K562 (cell line): Measurements from ENCODE around the gene NT5DC4. TPM values are rescaled to one million over a fixed set of nuclear protein-coding genes. Genes with fewer than 3 reads are reported as not detected.

Source experiments
- ATAC-seq: fragments of 200-7000 bp; cut with Tn5 transposase; 3 replicates; pipeline ENCODE4 v1.9.1; 2020; ENCODE audit warnings: moderate library complexity
- BruUV-seq: library from RNA; stranded (reverse); fragments of 400-500 nt; replicated peaks from 2 replicates; lab custom pipeline; 2021; lab: Mats Ljungman, UMichigan
- CTCF ChIA-PET: fragments of 300-600 bp; formaldehyde crosslinking; extraction: SDS; loops from one replicate; lab custom pipeline; 2021; ENCODE audit warnings: low intra/inter-chr PET ratio; lab: Yijun Ruan, JAX
- POLR2A ChIA-PET: fragments of 300-600, 350-650 bp; sonication (Branson Sonifier 250); formaldehyde crosslinking; extraction: SDS; loops from one replicate; lab custom pipeline; 2021; ENCODE audit warnings: antibody characterized with exemption, inconsistent platforms; lab: Yijun Ruan, JAX
- DNase-seq, 4 experiments: peaks; one replicate each; pipeline versions ENCODE4 v3.0.0 to v3.0.0-alpha.2; 2011 to 2018; ENCODE audit warnings: low spot score in 3 of 4, mixed read lengths in 3 of 4; ENCODE audit errors: extremely low read depth in 1 of 4
- FAIRE-seq: peaks from 2 replicates; lab custom pipeline; 2011; peaks lifted over from hg19 to GRCh38; lab: Jason Lieb, UNC
- H2AFZ ChIP-seq: 2 replicates; pipeline ENCODE4 v1.6.0; 2011; ENCODE audit warnings: low read depth, low read length, control low read depth, inconsistent platforms
- H3K27ac ChIP-seq: fragments of 200-600 bp; 3 replicates; pipeline ENCODE4 v1.8.0; 2011; ENCODE audit warnings: low read depth, mild to moderate bottlenecking, control low read depth, inconsistent platforms, low read length, moderate library complexity, mixed read lengths; ENCODE audit errors: extremely low read depth
- H3K27me3 ChIP-seq, 2 experiments: fragments of 300-600 bp in 1 of 2; 2 replicates in 1 of 2; 3 replicates in 1 of 2; pipeline versions ENCODE4 v1.6.0 to v1.8.0; 2011; ENCODE audit warnings: inconsistent platforms in 2 of 2, low read length in 2 of 2, mild to moderate bottlenecking in 1 of 2, mixed read lengths in 1 of 2, moderate library complexity in 1 of 2; ENCODE audit not compliant: control insufficient read depth in 2 of 2, insufficient read depth in 2 of 2
- H3K36me3 ChIP-seq: fragments of 300-600 bp; 3 replicates; pipeline ENCODE4 v1.8.0; 2011; ENCODE audit warnings: mild to moderate bottlenecking, low read length, inconsistent platforms; ENCODE audit not compliant: control insufficient read depth, insufficient read depth
- H3K4me1 ChIP-seq, 2 experiments: fragments of 200-600 bp in 1 of 2; replicated peaks in 1 of 2; 2 replicates in 1 of 2; 3 replicates in 1 of 2; pipeline versions ENCODE4 v1.5.1 to v1.8.0; 2011; ENCODE audit warnings: inconsistent platforms in 2 of 2, low read length in 2 of 2, mild to moderate bottlenecking in 1 of 2, mixed read lengths in 1 of 2, moderate library complexity in 1 of 2; ENCODE audit not compliant: control insufficient read depth in 2 of 2, insufficient read depth in 2 of 2
- H3K4me2 ChIP-seq: 2 replicates; pipeline ENCODE4 v1.6.1; 2011; ENCODE audit warnings: low read length, control low read depth, inconsistent platforms, mixed read lengths; ENCODE audit not compliant: insufficient read depth
- H3K4me3 ChIP-seq: fragments of 200-600 bp; sonication (generic), shearing (Covaris generic); 2 replicates; pipeline ENCODE4 v1.5.1; 2016; ENCODE audit warnings: control low read depth, inconsistent platforms
- H3K79me2 ChIP-seq: fragments of 200-600 bp; 3 replicates; pipeline ENCODE4 v1.8.0; 2011; ENCODE audit warnings: low read length, inconsistent platforms; ENCODE audit not compliant: control insufficient read depth, insufficient read depth
- H3K9ac ChIP-seq, 2 experiments: 2 replicates each; pipeline versions ENCODE4 v1.6.0 to v1.6.1; 2011; ENCODE audit warnings: low read depth in 2 of 2, low read length in 2 of 2, control low read depth in 1 of 2, inconsistent platforms in 1 of 2, mild to moderate bottlenecking in 1 of 2, mixed read lengths in 1 of 2; ENCODE audit not compliant: insufficient read depth in 1 of 2
- H3K9me1 ChIP-seq: one replicate; pipeline ENCODE4 v1.6.0; 2011; ENCODE audit warnings: inconsistent platforms, mild to moderate bottlenecking, low read length, moderate library complexity; ENCODE audit not compliant: control insufficient read depth, insufficient read depth
- H3K9me3 ChIP-seq: replicated peaks from 2 replicates; pipeline ENCODE4 v1.5.1; 2011; ENCODE audit warnings: low read depth, low read length, inconsistent platforms; ENCODE audit not compliant: control insufficient read depth, insufficient read depth
- H4K20me1 ChIP-seq: replicated peaks from 2 replicates; pipeline ENCODE4 v1.6.1; 2011; ENCODE audit warnings: low read length, inconsistent platforms, mixed read lengths; ENCODE audit not compliant: control insufficient read depth, insufficient read depth
- CREB3 ChIP-seq: fragments of 450-650 bp; conservative IDR thresholded peaks from 2 replicates; pipeline ENCODE4 v1.6.1; 2016; ENCODE audit warnings: missing genetic modification characterization, low read depth, mild to moderate bottlenecking, missing compliant biosample characterization, moderate library complexity
- GTF3C2 ChIP-seq: IDR thresholded peaks from 3 replicates; pipeline ENCODE4 v1.6.1; 2011; ENCODE audit warnings: borderline replicate concordance, mild to moderate bottlenecking, moderate library complexity; ENCODE audit not compliant: insufficient read length; ENCODE audit errors: extremely low read depth
- HDAC2 ChIP-seq: fragments of 450-650 bp; IDR thresholded peaks from 2 replicates; pipeline ENCODE4 v1.6.1; 2016; ENCODE audit warnings: mild to moderate bottlenecking
- HDAC8 ChIP-seq: fragments of 450-650 bp; IDR thresholded peaks from 2 replicates; pipeline ENCODE4 v1.6.1; 2016; ENCODE audit warnings: mild to moderate bottlenecking, missing genetic modification characterization, moderate library complexity, missing compliant biosample characterization
- HES1 ChIP-seq: fragments of 450-650 bp; IDR thresholded peaks from 2 replicates; pipeline ENCODE4 v1.6.1; 2016; ENCODE audit warnings: low read depth, mild to moderate bottlenecking, moderate library complexity
- HSF4 ChIP-seq: fragments of 250-450 bp; sonication (Bioruptor Pico); IDR thresholded peaks from 2 replicates; pipeline ENCODE4 v2.1.2; 2022; ENCODE audit warnings: mild to moderate bottlenecking, moderate library complexity, borderline replicate concordance
- JUNB ChIP-seq: fragments of 450-650 bp; formaldehyde crosslinking; conservative IDR thresholded peaks from 2 replicates; pipeline ENCODE4 v1.4.0; 2020; ENCODE audit warnings: mild to moderate bottlenecking
- NR4A1 ChIP-seq, 2 experiments: fragments of 250-450 bp in 1 of 2; fragments of 450-650 bp in 1 of 2; sonication (Bioruptor Pico) in 1 of 2; IDR thresholded peaks; 2 replicates each; pipeline versions ENCODE4 v1.4.0 to v1.6.1; 2016 to 2020; ENCODE audit warnings: mild to moderate bottlenecking in 2 of 2, missing compliant biosample characterization in 1 of 2, missing genetic modification characterization in 1 of 2, moderate library complexity in 1 of 2
- RBM39 ChIP-seq: fragments of 200-400 bp; formaldehyde crosslinking; optimal IDR thresholded peaks from 2 replicates; pipeline ENCODE3; 2018; ENCODE audit warnings: low read depth, low read length
- TBP ChIP-seq: optimal IDR thresholded peaks from 2 replicates; pipeline ENCODE3; 2011; ENCODE audit warnings: low read depth, low read length, improper control_type of control experiment
- ZNF561 ChIP-seq: fragments of 450-650 bp; formaldehyde crosslinking; conservative IDR thresholded peaks from 2 replicates; pipeline ENCODE4 v1.4.0; 2020; ENCODE audit warnings: mild to moderate bottlenecking, moderate library complexity
- ZSCAN32 ChIP-seq: fragments of 450-650 bp; formaldehyde crosslinking; IDR thresholded peaks from 2 replicates; pipeline ENCODE4 v1.4.0; 2020; ENCODE audit warnings: mild to moderate bottlenecking, moderate library complexity
- whole genome bisulfite sequencing: fragments of 100-300 bp; shearing (Covaris generic); methylation state at CpG from one replicate; pipeline ENCODE4 v1.1.6; 2016; ENCODE audit warnings: low coverage, mixed read lengths; ENCODE audit not compliant: insufficient coverage; ENCODE audit errors: missing lambda C conversion rate; 5-methylcytosine and 5-hydroxymethylcytosine counted together
- in situ Hi-C: fragments of 300-500 bp; cut with MboI; formaldehyde crosslinking; loops from 4 replicates; pipeline ENCODE4 v1.15.0; 2018; ENCODE audit warnings: inconsistent platforms, mixed read lengths
- intact Hi-C: fragments of 100-400 bp; cut with micrococcal nuclease; formaldehyde crosslinking; loops from 2 replicates; pipeline ENCODE4 v1.14.2; 2022
- polyA plus RNA-seq, 8 experiments: library from polyadenylated mRNA; depleted of rRNA in 4 of 8; stranded (reverse) in 5 of 8; unstranded in 3 of 8; fragments of >200 nt; fragmentation: Nextera tagmentation in 2 of 8; fragmentation: Illumina TruSeq in 1 of 8; extraction: Ambion mirVana in 2 of 8; extraction: Trizol in 1 of 8; gene quantifications; 2 replicates each; pipeline versions ENCODE4 v1.2.1 to v1.2.3, GENCODE V29; 2011 to 2014; ENCODE audit warnings: inconsistent platforms in 1 of 8, missing spikeins in 1 of 8
- total RNA-seq, 7 experiments: library from RNA; depleted of rRNA in 6 of 7; stranded (reverse); fragments of >200 nt in 6 of 7; fragmentation: Illumina TruSeq in 2 of 7; extraction: Trizol in 2 of 7; gene quantifications; 2 replicates each; pipeline versions ENCODE4 v1.2.1 to v1.2.3, GENCODE V29; 2011 to 2021; ENCODE audit warnings: low replicate concordance in 1 of 7

NT5DC4 gene
- total and polyA plus RNA-seq, 9 of the 15 experiments (the other 6 are each of a cell fraction or from before 2014, with no cell fraction given), result 0.44 to 6.9 (median 2.5) TPM

GRCh38 chr2:112726487-112727190, 5.8 kb downstream of the NT5DC4 start (continued):
- TF ChIP-seq GTF3C2 (no peak), RBM39 (peak; percentile 81), HDAC8 (tag) (no peak)

GRCh38 chr2:112727276-112728028, 6.6 kb downstream of the NT5DC4 start:
- POLR2A ChIA-PET, result interaction anchor here (0.5 to 4.6 kb wide), 7 partner anchors 10 to 265 kb away, joined by 3 to 35 read pairs (median 4); partner anchors contain the start of genes CKAP2L and SLC20A1
- intact Hi-C loops, result loop anchor here (2.0 to 10.0 kb wide), 3 partner anchors 37 to 243 kb away; partner anchors contain the start of gene TTL
- CTCF ChIA-PET, result interaction anchor here (0.6 to 5.2 kb wide), 8 partner anchors 96 to 247 kb away, joined by 3 to 67 read pairs (median 6); partner anchors contain the start of gene CHCHD5
- TF ChIP-seq ZSCAN32 (CRISPR knock-in tag), result no peak
- TF ChIP-seq JUNB, result no peak
- TF ChIP-seq HSF4 (CRISPR knock-in tag), result no peak
- no peak for TF ChIP-seq CREB3 (tag)
- TF ChIP-seq TBP, result no peak
- 0 out of 2 replicates have a peak, but pooled peaks have one; percentile 6 for TF ChIP-seq ZNF561
- no peak for TF ChIP-seq HDAC2
- no peak for TF ChIP-seq NR4A1 (CRISPR knock-in tag; IDR thresholded peaks at IDR 0.05)
- no peak for TF ChIP-seq NR4A1 (tag; IDR thresholded peaks at IDR 0.05)
- no peak for TF ChIP-seq HES1

More at GRCh38 chr2:112727276-112728028, 6.6 kb downstream of the NT5DC4 start:
- ATAC-seq (peak; percentile 27), DNase-seq (no peak), FAIRE-seq (no peak)
- Histone ChIP-seq H3K27ac (peak overlapping the region; percentile 47), H4K20me1 (no peaks in the 10 kb centered on the region), H3K27me3 (no peaks in the 10 kb centered on the region), H3K9me3 (no peaks in the 10 kb centered on the region), H3K4me3 (no peak overlapping the region), H3K4me1 (peaks cover 28 to 64% of the 10 kb centered on the region in 2 experiments), H3K9me1 (no peaks in the 10 kb centered on the region), H3K36me3 (no peaks in the 10 kb centered on the region), H3K9ac (peak overlapping the region; percentile 8 to 73; a peak in 3 of 4 replicates), H3K79me2 (no peaks in the 10 kb centered on the region), H3K4me2 (peak overlapping the region; percentile 78), H2AFZ (peak overlapping the region; percentile 87)
- WGBS, result 17% methylated on average over 17 of the region's 19 CpGs
- in situ Hi-C loops, result loop anchor here (5.0 kb wide), 2 partner anchors 100 to 125 kb away; no protein-coding TSS in a partner anchor
- no TSS peak for BruUV-seq
